Caki2 (cell line): ENCODE measurements around the gene DHRS11. TPM values are rescaled to one million over a fixed set of nuclear protein-coding genes. Genes with fewer than 3 reads are reported as not detected.
"Not testable (repeated sequence)": the region's sequence is repeated elsewhere in the genome, so short reads cannot be mapped to it uniquely, and the experiment has no call there.

ENCODE experiments used
- DNase-seq: peaks from one replicate; pipeline ENCODE4 v3.0.0-alpha.2; 2015; ENCODE audit warnings: low read depth
- in situ Hi-C: cut with HindIII; loops from 2 replicates; pipeline ENCODE4 v1.10.0; 2016; ENCODE audit warnings: low sequenced_read_pairs, low pct_unique_long_range_greater_than_20kb, mixed read lengths
- total RNA-seq: library from RNA; depleted of rRNA; stranded (reverse); fragments of >200 nt; shearing (Covaris generic); gene quantifications from 2 replicates; pipeline ENCODE4 v1.2.3, GENCODE V29; 2014; ENCODE audit warnings: low replicate concordance

DHRS11 gene
- total RNA-seq, 1 experiment from 2014 or later = 27.8 TPM

- in situ Hi-C loops = no loop called here
- no peak for DNase-seq
Observed at GRCh38 chr17:36592316-36592715, 637 bp downstream of the DHRS11 start.

GRCh38 chr17:36592716-36593321, 1.1 kb downstream of the DHRS11 start:
- in situ Hi-C loops = no loop called here
- DNase-seq = peak; percentile 30

GRCh38 chr17:36593656-36594316, 2.1 kb downstream of the DHRS11 start:
- in situ Hi-C loops = no loop called here
- no peak for DNase-seq

GRCh38 chr17:36594626-36595401, 3.1 kb downstream of the DHRS11 start:
- DNase-seq = no peak
- in situ Hi-C loops = no loop called here

- in situ Hi-C loops = no loop called here
- DNase-seq = no peak
Observed at GRCh38 chr17:36597226-36597625, 5.5 kb downstream of the DHRS11 start.

GRCh38 chr17:36597866-36598777, 6.4 kb downstream of the DHRS11 start:
- DNase-seq = no peak
- in situ Hi-C loops = no loop called here

GRCh38 chr17:36598951-36599401, 7.3 kb downstream of the DHRS11 start:
- in situ Hi-C loops = no loop called here
- no peak for DNase-seq

GRCh38 chr17:36599546-36600250, 8.0 kb downstream of the DHRS11 start:
- in situ Hi-C loops = no loop called here
- DNase-seq = no peak

- no peak for DNase-seq
- in situ Hi-C loops = no loop called here
Observed at GRCh38 chr17:36600465-36600864, 8.8 kb downstream of the DHRS11 start.

GRCh38 chr17:36600936-36601302, 9.2 kb downstream of the DHRS11 start:
- DNase-seq = no peak

GRCh38 chr17:36601303-36602029, 9.8 kb downstream of the DHRS11 start, which contains the start of gene MRM1:
Gene MRM1, plus strand, starts transcription at chr17:36601583. Its CDS starts 228 bp downstream, at chr17:36601811.
- DNase-seq = peak; percentile 91
- in situ Hi-C loops = no loop called here

More at GRCh38 chr17:36600936-36601302, 9.2 kb downstream of the DHRS11 start:
- in situ Hi-C loops = no loop called here

GRCh38 chr17:36602030-36602748, 10.5 kb downstream of the DHRS11 start:
- DNase-seq = no peak
- in situ Hi-C loops = no loop called here

GRCh38 chr17:36602924-36603384, 11.3 kb downstream of the DHRS11 start:
- DNase-seq = peak; percentile 59
- in situ Hi-C loops = no loop called here

- in situ Hi-C loops, DNase-seq: not testable (repeated sequence)
Observed at GRCh38 chr17:36605028-36605427, 13.3 kb downstream of the DHRS11 start.

GRCh38 chr17:36608280-36608679, 16.6 kb downstream of the DHRS11 start:
- no peak for DNase-seq
- in situ Hi-C loops = no loop called here

GRCh38 chr17:36608794-36609497, 17.3 kb downstream of the DHRS11 start:
- DNase-seq = peak; percentile 59
- in situ Hi-C loops = no loop called here
